AG09319 (cell line): Measurements from ENCODE around the gene KCNIP3.
"Not testable (repeated sequence)": the region's sequence is repeated elsewhere in the genome, so short reads cannot be mapped to it uniquely, and the experiment has no call there.

Experiments
- DNase-seq: peaks from one replicate; pipeline ENCODE4 v3.0.0-alpha.2; 2010; ENCODE audit warnings: low read depth; ENCODE audit errors: extremely low read depth
- CTCF ChIP-seq: IDR thresholded peaks from 2 replicates; pipeline ENCODE4 v1.5.1; 2011; ENCODE audit warnings: low read depth, mild to moderate bottlenecking, inconsistent platforms, low read length, moderate library complexity

The KCNIP3 gene

GRCh38 chr2:95265182-95265581 is 32.0 kb upstream of the KCNIP3 start:
- TF ChIP-seq CTCF = no peak
- no peak for DNase-seq

GRCh38 chr2:95266781-95267430 is 30.2 kb upstream of the KCNIP3 start:
- TF ChIP-seq CTCF = no peak
- DNase-seq = no peak

- no peak for DNase-seq
- no peak for TF ChIP-seq CTCF
Measured at GRCh38 chr2:95267458-95268210, 29.5 kb upstream of the KCNIP3 start.

GRCh38 chr2:95268211-95269035 is 28.7 kb upstream of the KCNIP3 start:
- TF ChIP-seq CTCF = no peak
- no peak for DNase-seq

- TF ChIP-seq CTCF = no peak
- DNase-seq = no peak
Measured at GRCh38 chr2:95269036-95269680, 28.0 kb upstream of the KCNIP3 start.

- not testable (repeated sequence) for DNase-seq
Measured at GRCh38 chr2:95269745-95270144, 27.4 kb upstream of the KCNIP3 start.

GRCh38 chr2:95270541-95271081 is 26.5 kb upstream of the KCNIP3 start:
- DNase-seq = no peak
- no peak for TF ChIP-seq CTCF
